ENCODE data around the gene ZFP69.

- TF ChIP-seq POLR2A (IDR thresholded peaks at IDR 0.05) (no peak), CTCF (IDR thresholded peaks at IDR 0.05) (no peak)
Observed at GRCh38 chr1:40535732-40536131, 58.6 kb downstream of the ZFP69 start.
